ENCODE measurements around the gene AVPR1A. TPM values are rescaled to one million over a fixed set of nuclear protein-coding genes. Genes with fewer than 3 reads are reported as not detected.

The AVPR1A gene
- total RNA-seq, 1 donor from 2014 or later, result not detected

GRCh38 chr12:63163541-63163940 is 12.5 kb upstream of the AVPR1A start:
- TF ChIP-seq CTCF (IDR thresholded peaks at IDR 0.05; ENCODE audit: insufficient read depth, low read length, severe bottlenecking), result no peak
- no peak overlapping the region for H3K4me3 ChIP-seq (ENCODE audit: low read depth, low read length)
- DNase-seq (ENCODE audit: low read depth), result no peak
- H3K27me3 ChIP-seq (ENCODE audit: control insufficient read depth, insufficient read depth, low read length), result no peaks in the 10 kb centered on the region
- no peaks in the 10 kb centered on the region for H3K36me3 ChIP-seq (ENCODE audit: control insufficient read depth, insufficient read depth, low read length)
- FAIRE-seq, result peak; percentile 58

DNA sequence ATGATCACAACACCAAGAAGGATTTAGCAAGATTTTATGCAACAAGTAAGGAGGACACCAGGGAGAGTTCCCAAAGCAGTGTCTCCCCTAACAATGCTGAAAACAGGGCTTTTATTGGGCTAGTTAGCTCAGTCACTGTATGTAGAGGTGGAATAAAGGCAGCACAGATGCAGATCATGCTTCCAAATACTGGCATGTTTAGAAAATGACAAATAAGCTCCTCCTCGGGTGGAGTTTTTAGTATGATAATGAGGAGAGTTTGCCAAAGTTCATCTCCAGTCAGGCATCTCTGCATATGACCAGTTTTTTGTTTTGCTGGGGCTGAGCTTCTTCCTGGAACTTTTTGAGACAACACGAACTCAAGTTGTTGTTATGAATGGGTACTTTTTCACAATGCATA is 4.4 kb upstream of the AVPR1A start:
- Histone ChIP-seq H3K36me3 (ENCODE audit: control insufficient read depth, insufficient read depth, low read length) (no peaks in the 10 kb centered on the region), H3K27me3 (ENCODE audit: control insufficient read depth, insufficient read depth, low read length) (peaks cover 20% of the 10 kb centered on the region), H3K4me3 (ENCODE audit: low read depth, low read length) (no peak overlapping the region)
- no peak for TF ChIP-seq CTCF (IDR thresholded peaks at IDR 0.05; ENCODE audit: insufficient read depth, low read length, severe bottlenecking)
- FAIRE-seq (no peak), DNase-seq (ENCODE audit: low read depth) (no peak)

DNA sequence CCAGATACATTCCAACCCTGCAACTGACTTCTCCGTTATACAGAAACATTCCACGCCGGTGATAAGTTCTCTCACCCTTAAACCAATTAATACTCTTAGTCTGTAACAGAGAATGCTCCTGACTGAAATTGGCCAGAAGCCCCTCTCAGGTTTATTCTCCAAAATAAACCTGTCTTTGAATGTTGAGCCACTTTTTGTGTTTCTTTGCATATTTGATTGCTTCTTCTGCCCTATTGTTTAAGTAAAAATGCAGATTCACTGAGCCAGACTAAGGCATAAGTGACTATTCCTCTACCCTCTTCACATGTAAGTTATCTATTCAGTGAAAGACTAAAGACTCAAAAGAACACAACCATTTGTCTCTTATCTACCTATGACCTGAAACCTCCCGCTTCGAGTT is 3.6 kb upstream of the AVPR1A start:
- FAIRE-seq (no peak), DNase-seq (ENCODE audit: low read depth) (no peak)
- H3K4me3 ChIP-seq (ENCODE audit: low read depth, low read length), result no peak overlapping the region
- no peaks in the 10 kb centered on the region for H3K36me3 ChIP-seq (ENCODE audit: control insufficient read depth, insufficient read depth, low read length)
- no peak for TF ChIP-seq CTCF (IDR thresholded peaks at IDR 0.05; ENCODE audit: insufficient read depth, low read length, severe bottlenecking)
- H3K27me3 ChIP-seq (ENCODE audit: control insufficient read depth, insufficient read depth, low read length), result peaks cover 28% of the 10 kb centered on the region

DNA sequence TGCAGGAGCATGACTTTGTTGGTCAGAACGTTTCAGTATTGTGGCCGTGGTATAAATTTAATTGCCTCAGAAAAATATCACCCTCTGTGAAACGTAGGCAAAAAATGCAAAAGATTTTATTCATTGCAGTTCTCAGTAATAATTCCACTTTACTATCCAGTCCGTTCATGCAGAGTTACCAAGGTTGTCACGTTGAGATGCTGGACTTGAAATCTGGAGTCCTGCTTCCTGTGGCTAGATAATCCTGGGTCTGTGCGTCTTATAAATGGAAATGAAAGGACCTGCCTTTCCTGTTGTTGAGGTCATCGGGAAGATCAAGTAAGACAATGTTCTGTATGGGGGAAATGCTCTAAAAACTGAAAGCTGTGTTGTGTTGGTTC is 1.3 kb upstream of the AVPR1A start:
- Histone ChIP-seq H3K36me3 (ENCODE audit: control insufficient read depth, insufficient read depth, low read length) (no peaks in the 10 kb centered on the region), H3K4me3 (ENCODE audit: low read depth, low read length) (no peak overlapping the region), H3K27me3 (ENCODE audit: control insufficient read depth, insufficient read depth, low read length) (peaks cover 30% of the 10 kb centered on the region)
- DNase-seq (ENCODE audit: low read depth) (no peak), FAIRE-seq (no peak)
- no peak for TF ChIP-seq CTCF (IDR thresholded peaks at IDR 0.05; ENCODE audit: insufficient read depth, low read length, severe bottlenecking)

GRCh38 chr12:63151623-63152320 is 771 bp upstream of the AVPR1A start:
- Histone ChIP-seq H3K27me3 (ENCODE audit: control insufficient read depth, insufficient read depth, low read length) (peaks cover 30% of the 10 kb centered on the region), H3K36me3 (ENCODE audit: control insufficient read depth, insufficient read depth, low read length) (no peaks in the 10 kb centered on the region), H3K4me3 (ENCODE audit: low read depth, low read length) (no peak overlapping the region)
- FAIRE-seq (no peak), DNase-seq (ENCODE audit: low read depth) (peak; percentile 44)
- peak; percentile 81 for TF ChIP-seq CTCF (IDR thresholded peaks at IDR 0.05; ENCODE audit: insufficient read depth, low read length, severe bottlenecking)
